ENCODE measurements around the gene CYP39A1.

The CYP39A1 gene

GRCh38 chr6:46505693-46506512, 146.7 kb downstream of the CYP39A1 start:
- DNase-seq (ENCODE audit: insufficient read length), result no peak
- no peak for FAIRE-seq
- TF ChIP-seq TAF1 (IDR thresholded peaks at IDR 0.05; ENCODE audit: borderline replicate concordance, low read depth, low read length), result no peak
- TF ChIP-seq POLR2AphosphoS5 (IDR thresholded peaks at IDR 0.05; ENCODE audit: low read depth, low read length), result no peak
- TF ChIP-seq POLR2A (IDR thresholded peaks at IDR 0.05; ENCODE audit: low read depth, low read length), result no peak

DNA sequence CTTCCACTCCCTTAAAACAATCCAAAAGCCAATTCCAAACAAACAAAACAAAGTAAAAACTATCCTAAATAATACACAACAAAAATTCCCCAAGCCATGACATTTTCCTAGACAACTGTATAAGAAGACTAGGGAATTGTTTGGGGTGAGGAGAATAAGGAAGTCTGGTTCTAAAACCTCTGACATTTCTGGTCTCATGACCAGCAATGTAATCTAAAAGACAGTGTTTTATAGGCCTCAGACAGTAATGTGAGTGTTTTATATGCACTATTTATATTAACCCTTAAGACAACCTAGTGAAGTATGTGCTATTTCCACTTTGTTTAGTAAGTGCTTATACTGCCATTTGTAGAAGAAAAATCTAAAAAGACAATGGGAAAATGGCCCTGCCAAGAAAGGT, 148.4 kb downstream of the CYP39A1 start:
- no peak for DNase-seq (ENCODE audit: insufficient read length)
- FAIRE-seq, result no peak
- TF ChIP-seq TAF1 (IDR thresholded peaks at IDR 0.05; ENCODE audit: borderline replicate concordance, low read depth, low read length) (no peak), POLR2A (IDR thresholded peaks at IDR 0.05; ENCODE audit: low read depth, low read length) (no peak), POLR2AphosphoS5 (IDR thresholded peaks at IDR 0.05; ENCODE audit: low read depth, low read length) (no peak)

DNA sequence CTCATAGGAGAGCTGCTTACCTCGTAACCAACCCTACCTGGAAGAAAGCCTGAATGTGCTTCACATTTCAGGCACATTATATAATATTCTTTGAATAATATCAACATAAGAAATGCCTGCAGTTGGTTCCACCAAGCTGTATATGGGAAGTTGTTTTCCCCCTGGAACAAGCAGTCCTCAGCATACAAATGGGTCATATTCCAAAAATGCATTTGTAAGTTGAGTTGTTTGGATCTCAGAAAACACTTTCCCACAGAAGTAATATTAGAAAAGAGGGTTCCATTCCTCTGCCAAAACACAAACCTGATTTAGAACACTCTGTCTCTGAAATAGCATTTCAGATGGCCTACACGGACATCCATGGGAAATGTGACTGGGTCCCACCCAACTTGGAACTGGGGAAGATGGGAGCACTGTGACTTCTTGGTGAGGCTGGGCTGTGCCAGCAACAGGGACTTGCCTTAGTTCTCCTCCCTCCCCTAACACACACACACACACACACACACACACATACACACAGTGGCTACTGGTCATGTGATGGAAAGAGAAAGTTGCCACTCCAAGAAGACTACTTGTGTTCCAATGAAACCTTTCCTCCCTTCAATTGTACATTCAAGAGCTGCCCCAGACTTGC, 150.0 kb downstream of the CYP39A1 start:
- peak; percentile 36 for FAIRE-seq
- no peak for DNase-seq (ENCODE audit: insufficient read length)
- TF ChIP-seq TAF1 (IDR thresholded peaks at IDR 0.05; ENCODE audit: borderline replicate concordance, low read depth, low read length) (no peak), POLR2A (IDR thresholded peaks at IDR 0.05; ENCODE audit: low read depth, low read length) (no peak), POLR2AphosphoS5 (IDR thresholded peaks at IDR 0.05; ENCODE audit: low read depth, low read length) (no peak)

DNA sequence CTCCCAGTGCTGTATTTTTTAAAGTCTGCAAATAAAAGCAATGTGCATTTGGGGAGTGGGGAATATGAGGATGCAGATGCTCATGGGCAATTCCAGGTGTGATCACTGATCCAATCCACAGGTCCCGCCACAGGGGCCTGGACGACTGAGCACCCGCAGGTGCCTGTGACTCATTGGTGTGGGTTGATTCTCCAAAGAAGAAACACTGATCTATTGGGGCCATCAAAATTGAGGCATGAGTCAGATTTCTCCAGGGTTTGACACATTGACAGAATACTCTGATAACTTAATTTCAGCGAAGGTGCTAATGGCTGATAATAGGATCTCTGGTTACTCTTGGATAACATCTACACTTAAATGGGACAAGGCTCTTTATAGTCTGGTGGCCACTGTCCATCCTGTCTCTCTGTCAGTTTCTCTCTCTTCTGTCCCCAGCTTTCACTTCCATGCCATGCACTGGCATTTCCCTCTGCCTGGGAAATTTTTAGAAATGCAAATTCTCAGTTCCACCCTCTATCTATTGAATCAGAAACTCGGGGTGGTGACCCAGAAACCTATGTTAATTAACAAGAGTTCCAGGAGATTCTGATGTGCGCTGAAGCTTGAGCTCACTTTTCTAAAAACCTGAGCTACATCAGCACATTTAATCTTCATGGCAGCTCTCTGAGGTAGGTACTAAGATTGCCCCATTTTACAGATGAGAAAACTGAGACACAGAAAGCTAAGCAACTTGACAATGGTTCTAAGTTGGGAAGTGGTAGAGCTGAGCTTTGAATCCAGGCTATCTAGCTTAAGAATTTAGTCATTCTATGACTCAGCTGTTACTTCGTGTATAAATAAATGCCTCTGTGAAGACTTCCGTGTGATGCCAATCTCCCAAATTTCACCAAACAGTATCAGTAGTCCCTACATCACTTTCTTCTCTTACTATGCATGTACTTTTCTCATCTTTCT, 151.2 kb downstream of the CYP39A1 start:
- DNase-seq (ENCODE audit: insufficient read length) (no peak), FAIRE-seq (no peak)
- TF ChIP-seq TAF1 (IDR thresholded peaks at IDR 0.05; ENCODE audit: borderline replicate concordance, low read depth, low read length), result no peak

DNA sequence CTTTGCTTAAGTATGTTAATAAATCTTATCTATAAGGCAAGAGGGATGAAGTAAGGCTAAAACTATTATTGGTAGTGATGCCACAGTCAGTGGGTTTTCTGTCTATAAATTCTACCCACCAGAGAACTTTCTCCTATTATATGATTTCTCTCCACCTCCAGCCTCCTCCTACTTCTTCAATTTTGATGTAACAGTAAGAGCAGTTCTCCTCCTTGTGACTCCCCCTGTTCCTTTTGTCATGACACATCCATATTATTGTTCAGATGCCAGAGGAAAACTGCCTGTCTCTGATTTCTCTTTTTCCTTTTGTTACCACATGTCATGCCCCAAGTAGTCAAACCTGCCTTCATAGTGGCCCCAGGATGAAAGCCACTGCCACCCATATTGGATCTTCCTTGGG, 152.2 kb downstream of the CYP39A1 start:
- FAIRE-seq, result no peak

More for the DNA sequence above, 152.2 kb downstream of the CYP39A1 start:
- TF ChIP-seq POLR2AphosphoS5 (IDR thresholded peaks at IDR 0.05; ENCODE audit: low read depth, low read length) (no peak), TAF1 (IDR thresholded peaks at IDR 0.05; ENCODE audit: borderline replicate concordance, low read depth, low read length) (no peak), POLR2A (IDR thresholded peaks at IDR 0.05; ENCODE audit: low read depth, low read length) (no peak)
- no peak for DNase-seq (ENCODE audit: insufficient read length)

All from GM12892 (cell line).